ENCODE measurements around the gene C1QL1.

C1QL1 gene

DNA sequence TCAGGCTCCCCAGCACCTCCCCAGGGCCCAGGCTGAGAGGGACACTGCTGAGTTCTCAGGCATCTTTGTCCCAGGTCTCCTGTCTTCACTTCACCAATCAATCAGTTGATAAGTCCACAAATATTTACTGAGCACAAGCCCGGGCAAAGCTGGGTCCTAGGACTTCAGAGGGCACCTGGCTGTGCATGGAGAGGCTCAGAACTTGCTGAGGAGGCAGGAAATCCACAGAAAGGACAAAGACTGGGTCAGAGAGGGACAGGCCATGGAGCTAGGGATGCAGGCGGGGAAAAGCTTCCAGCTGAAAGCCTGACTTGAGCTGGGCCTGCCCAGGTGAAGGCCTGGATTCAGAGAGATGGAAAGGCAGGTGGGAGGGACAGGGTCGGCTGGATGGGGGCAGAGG, 33.2 kb upstream of the C1QL1 start:
- Histone ChIP-seq H4K20me1 (ENCODE audit: insufficient read depth, low read length) (no peaks in the 10 kb centered on the region), H3K79me2 (ENCODE audit: low read length) (no peaks in the 10 kb centered on the region)
- TF ChIP-seq, protein P1, sequence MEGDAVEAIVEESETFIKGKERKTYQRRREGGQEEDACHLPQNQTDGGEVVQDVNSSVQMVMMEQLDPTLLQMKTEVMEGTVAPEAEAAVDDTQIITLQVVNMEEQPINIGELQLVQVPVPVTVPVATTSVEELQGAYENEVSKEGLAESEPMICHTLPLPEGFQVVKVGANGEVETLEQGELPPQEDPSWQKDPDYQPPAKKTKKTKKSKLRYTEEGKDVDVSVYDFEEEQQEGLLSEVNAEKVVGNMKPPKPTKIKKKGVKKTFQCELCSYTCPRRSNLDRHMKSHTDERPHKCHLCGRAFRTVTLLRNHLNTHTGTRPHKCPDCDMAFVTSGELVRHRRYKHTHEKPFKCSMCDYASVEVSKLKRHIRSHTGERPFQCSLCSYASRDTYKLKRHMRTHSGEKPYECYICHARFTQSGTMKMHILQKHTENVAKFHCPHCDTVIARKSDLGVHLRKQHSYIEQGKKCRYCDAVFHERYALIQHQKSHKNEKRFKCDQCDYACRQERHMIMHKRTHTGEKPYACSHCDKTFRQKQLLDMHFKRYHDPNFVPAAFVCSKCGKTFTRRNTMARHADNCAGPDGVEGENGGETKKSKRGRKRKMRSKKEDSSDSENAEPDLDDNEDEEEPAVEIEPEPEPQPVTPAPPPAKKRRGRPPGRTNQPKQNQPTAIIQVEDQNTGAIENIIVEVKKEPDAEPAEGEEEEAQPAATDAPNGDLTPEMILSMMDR (IDR thresholded peaks at IDR 0.05; ENCODE audit: low read depth, low read length): no peak
- no peak for TF ChIP-seq EZH2phosphoT487 (IDR thresholded peaks at IDR 0.05; ENCODE audit: low read depth)

DNA sequence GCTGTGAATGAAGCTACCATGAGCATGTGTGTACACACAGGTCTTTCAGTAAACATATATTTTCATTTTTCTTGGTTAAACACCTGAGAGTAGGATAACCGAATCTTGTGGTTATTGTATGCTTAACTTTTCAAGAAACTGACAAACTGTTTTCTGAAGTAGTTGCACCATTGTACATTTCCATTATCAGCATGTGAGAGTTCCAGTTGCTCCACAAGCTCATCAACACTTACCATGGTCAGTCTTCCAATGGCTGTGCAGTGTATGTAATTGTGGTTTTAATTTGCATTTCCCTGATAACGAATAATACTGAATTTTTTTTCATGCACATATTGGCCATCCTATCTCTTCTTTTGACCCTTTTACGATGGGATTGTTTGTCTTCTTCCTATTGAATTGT, 31.3 kb upstream of the C1QL1 start:
- no peaks in the 10 kb centered on the region for H3K9me3 ChIP-seq (ENCODE audit: insufficient read depth, low read length)
- H3K4me3 ChIP-seq (ENCODE audit: low read length): no peak overlapping the region
- no peak overlapping the region for H3K9ac ChIP-seq (ENCODE audit: low read length)
- no peaks in the 10 kb centered on the region for H3K36me3 ChIP-seq (replicated peaks; ENCODE audit: low read depth, low read length)
- peaks cover 6% of the 10 kb centered on the region for H3K27me3 ChIP-seq (ENCODE audit: low read depth, low read length)
- H3K27ac ChIP-seq (ENCODE audit: low read length): no peak overlapping the region
- H3K4me1 ChIP-seq (ENCODE audit: low read length): no peaks in the 10 kb centered on the region
- no peak overlapping the region for H3K4me2 ChIP-seq (ENCODE audit: low read length)
- H3K79me2 ChIP-seq (ENCODE audit: low read length): no peaks in the 10 kb centered on the region
- TF ChIP-seq EZH2phosphoT487 (IDR thresholded peaks at IDR 0.05; ENCODE audit: low read depth): no peak
- TF ChIP-seq, protein P1 (IDR thresholded peaks at IDR 0.05; ENCODE audit: low read depth, low read length): no peak
- no peak overlapping the region for H2AFZ ChIP-seq (ENCODE audit: low read depth, low read length)
- H4K20me1 ChIP-seq (ENCODE audit: insufficient read depth, low read length): no peaks in the 10 kb centered on the region

More for the DNA sequence above, 33.2 kb upstream of the C1QL1 start:
- Histone ChIP-seq H2AFZ (ENCODE audit: low read depth, low read length) (no peak overlapping the region), H3K27me3 (ENCODE audit: low read depth, low read length) (peaks cover 13% of the 10 kb centered on the region), H3K36me3 (replicated peaks; ENCODE audit: low read depth, low read length) (no peaks in the 10 kb centered on the region), H3K4me3 (ENCODE audit: low read length) (no peak overlapping the region), H3K4me2 (ENCODE audit: low read length) (no peak overlapping the region), H3K9ac (ENCODE audit: low read length) (no peak overlapping the region), H3K9me3 (ENCODE audit: insufficient read depth, low read length) (no peaks in the 10 kb centered on the region), H3K27ac (ENCODE audit: low read length) (no peak overlapping the region), H3K4me1 (ENCODE audit: low read length) (no peaks in the 10 kb centered on the region)

DNA sequence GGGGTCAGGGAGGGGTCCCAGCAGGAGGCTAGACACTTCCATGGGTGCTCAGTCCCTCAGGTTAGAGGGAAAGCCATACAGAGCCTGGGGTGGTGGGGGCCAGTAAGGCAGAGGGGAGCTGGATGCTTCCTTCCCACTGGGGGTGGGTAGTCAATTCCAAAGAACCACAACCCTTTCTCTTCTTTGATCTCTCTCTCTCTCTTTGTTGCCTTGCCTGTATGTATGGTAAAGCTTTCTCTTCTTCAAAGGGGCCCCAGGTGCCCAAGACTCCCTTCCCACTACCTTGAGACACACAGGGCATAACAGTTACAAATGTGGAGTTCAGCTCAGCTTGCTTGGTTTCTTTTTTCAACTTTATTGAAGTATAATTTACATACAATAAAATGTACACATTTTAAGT, 30.5 kb upstream of the C1QL1 start:
- no peak overlapping the region for H2AFZ ChIP-seq (ENCODE audit: low read depth, low read length)
- TF ChIP-seq EZH2phosphoT487 (IDR thresholded peaks at IDR 0.05; ENCODE audit: low read depth): no peak
- TF ChIP-seq, protein P1 (IDR thresholded peaks at IDR 0.05; ENCODE audit: low read depth, low read length): no peak
- no peaks in the 10 kb centered on the region for H3K9me3 ChIP-seq (ENCODE audit: insufficient read depth, low read length)
- H3K4me2 ChIP-seq (ENCODE audit: low read length): no peak overlapping the region
- no peak overlapping the region for H3K4me3 ChIP-seq (ENCODE audit: low read length)
- no peaks in the 10 kb centered on the region for H4K20me1 ChIP-seq (ENCODE audit: insufficient read depth, low read length)
- H3K9ac ChIP-seq (ENCODE audit: low read length): no peak overlapping the region
- no peaks in the 10 kb centered on the region for H3K79me2 ChIP-seq (ENCODE audit: low read length)
- no peaks in the 10 kb centered on the region for H3K36me3 ChIP-seq (replicated peaks; ENCODE audit: low read depth, low read length)
- H3K4me1 ChIP-seq (ENCODE audit: low read length): no peaks in the 10 kb centered on the region
- peaks cover 1% of the 10 kb centered on the region; the same call in 1 of the 2 replicates for H3K27me3 ChIP-seq (ENCODE audit: low read depth, low read length)
- no peak overlapping the region for H3K27ac ChIP-seq (ENCODE audit: low read length)

DNA sequence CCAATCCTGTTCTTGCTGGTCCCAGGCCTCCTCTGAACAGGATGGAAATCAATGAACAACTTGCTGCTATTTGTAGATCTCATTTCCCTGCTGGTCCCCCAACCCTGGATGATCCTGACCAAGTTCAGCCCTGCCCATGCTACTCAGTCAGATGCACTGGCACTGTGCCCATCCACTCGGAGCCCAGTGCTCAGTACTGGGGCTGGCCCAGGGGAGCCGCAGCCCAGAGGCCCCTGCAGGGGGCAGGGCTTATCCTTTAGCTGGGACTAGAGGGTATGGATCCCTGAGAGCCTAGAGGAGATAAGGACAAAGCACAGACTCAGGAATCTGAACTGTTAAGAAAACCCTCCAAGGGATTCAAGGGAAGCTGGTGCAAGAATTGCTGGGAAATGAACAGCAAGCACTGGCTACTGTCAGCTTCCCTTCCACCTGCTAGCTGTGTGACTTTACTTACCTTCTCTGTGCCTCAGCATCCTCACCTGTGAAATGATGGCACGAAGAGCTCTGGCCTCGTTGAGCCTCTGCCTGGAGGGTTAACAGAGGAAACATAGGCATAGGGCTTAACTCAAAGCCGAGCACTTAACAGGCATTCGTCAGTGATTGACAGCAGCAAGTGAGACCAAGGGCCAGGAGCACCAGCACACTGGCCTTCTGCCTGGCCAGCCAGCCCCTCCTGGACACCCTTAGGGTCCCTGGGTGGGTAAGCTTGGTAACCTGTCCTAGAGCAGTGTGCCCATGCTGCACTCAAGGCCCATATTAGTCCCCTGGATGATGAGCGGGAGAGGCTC, 29.8 kb upstream of the C1QL1 start:
- no peaks in the 10 kb centered on the region for H3K27me3 ChIP-seq (ENCODE audit: low read depth, low read length)
- H3K9ac ChIP-seq (ENCODE audit: low read length): no peak overlapping the region
- no peaks in the 10 kb centered on the region for H3K4me1 ChIP-seq (ENCODE audit: low read length)
- no peaks in the 10 kb centered on the region for H3K9me3 ChIP-seq (ENCODE audit: insufficient read depth, low read length)
- no peak overlapping the region for H3K4me3 ChIP-seq (ENCODE audit: low read length)
- no peak for TF ChIP-seq EZH2phosphoT487 (IDR thresholded peaks at IDR 0.05; ENCODE audit: low read depth)
- TF ChIP-seq, protein P1 (IDR thresholded peaks at IDR 0.05; ENCODE audit: low read depth, low read length): no peak
- H4K20me1 ChIP-seq (ENCODE audit: insufficient read depth, low read length): no peaks in the 10 kb centered on the region
- no peaks in the 10 kb centered on the region for H3K36me3 ChIP-seq (replicated peaks; ENCODE audit: low read depth, low read length)
- H3K27ac ChIP-seq (ENCODE audit: low read length): no peak overlapping the region
- H3K4me2 ChIP-seq (ENCODE audit: low read length): no peak overlapping the region
- no peak overlapping the region for H2AFZ ChIP-seq (ENCODE audit: low read depth, low read length)
- no peaks in the 10 kb centered on the region for H3K79me2 ChIP-seq (ENCODE audit: low read length)
